Tibial nerve (tissue), 3 donors: ENCODE measurements around the gene SPON1.

Experiments used
- POLR2A ChIP-seq, 2 donors: fragments of 450-650 bp; IDR thresholded peaks; one replicate each; pipeline ENCODE4 v1.6.1; 2017; ENCODE audit warnings: antibody characterized with exemption in 2 of 2, mild to moderate bottlenecking in 2 of 2, moderate library complexity in 2 of 2
- TF ChIP-seq, protein P1 (sequence below), 5 experiments: fragments of 200-600 bp in 3 of 5; fragments of 450-650 bp in 2 of 5; sonication (generic) in 3 of 5; IDR thresholded peaks; one replicate each; pipeline ENCODE4 v1.5.1; 2016 to 2019; ENCODE audit warnings: antibody characterized with exemption in 5 of 5, mild to moderate bottlenecking in 3 of 5, moderate library complexity in 2 of 5

DNA sequence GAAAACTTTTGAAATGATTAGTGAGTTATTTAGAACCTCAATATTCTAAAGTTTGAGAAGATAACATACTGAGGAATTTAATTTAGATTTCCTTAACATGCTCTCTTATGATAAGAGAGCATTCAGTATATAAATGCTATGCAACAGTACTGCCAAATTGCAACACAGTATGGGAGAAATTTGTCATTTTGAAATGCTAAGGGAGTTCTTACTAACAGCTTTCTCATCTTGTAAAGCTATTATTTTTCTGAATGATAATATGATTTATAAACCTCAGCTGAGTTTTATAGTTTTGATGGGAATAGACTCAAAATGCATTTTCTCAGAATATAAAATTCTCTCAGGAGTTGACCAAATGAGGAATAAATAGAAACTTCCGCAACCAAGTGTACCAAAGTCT lies 108.4 kb downstream of the SPON1 start:
- TF ChIP-seq, protein P1, sequence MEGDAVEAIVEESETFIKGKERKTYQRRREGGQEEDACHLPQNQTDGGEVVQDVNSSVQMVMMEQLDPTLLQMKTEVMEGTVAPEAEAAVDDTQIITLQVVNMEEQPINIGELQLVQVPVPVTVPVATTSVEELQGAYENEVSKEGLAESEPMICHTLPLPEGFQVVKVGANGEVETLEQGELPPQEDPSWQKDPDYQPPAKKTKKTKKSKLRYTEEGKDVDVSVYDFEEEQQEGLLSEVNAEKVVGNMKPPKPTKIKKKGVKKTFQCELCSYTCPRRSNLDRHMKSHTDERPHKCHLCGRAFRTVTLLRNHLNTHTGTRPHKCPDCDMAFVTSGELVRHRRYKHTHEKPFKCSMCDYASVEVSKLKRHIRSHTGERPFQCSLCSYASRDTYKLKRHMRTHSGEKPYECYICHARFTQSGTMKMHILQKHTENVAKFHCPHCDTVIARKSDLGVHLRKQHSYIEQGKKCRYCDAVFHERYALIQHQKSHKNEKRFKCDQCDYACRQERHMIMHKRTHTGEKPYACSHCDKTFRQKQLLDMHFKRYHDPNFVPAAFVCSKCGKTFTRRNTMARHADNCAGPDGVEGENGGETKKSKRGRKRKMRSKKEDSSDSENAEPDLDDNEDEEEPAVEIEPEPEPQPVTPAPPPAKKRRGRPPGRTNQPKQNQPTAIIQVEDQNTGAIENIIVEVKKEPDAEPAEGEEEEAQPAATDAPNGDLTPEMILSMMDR (IDR thresholded peaks at IDR 0.05) = no peak
- TF ChIP-seq POLR2A (IDR thresholded peaks at IDR 0.05) = no peak
